Stromal cell of bone marrow (primary cell): ENCODE data around the gene COL19A1.

ENCODE experiments used
- DNase-seq: peaks from one replicate; pipeline ENCODE4 v3.0.0-alpha.2; 2012; ENCODE audit warnings: low read depth

Gene COL19A1

DNA sequence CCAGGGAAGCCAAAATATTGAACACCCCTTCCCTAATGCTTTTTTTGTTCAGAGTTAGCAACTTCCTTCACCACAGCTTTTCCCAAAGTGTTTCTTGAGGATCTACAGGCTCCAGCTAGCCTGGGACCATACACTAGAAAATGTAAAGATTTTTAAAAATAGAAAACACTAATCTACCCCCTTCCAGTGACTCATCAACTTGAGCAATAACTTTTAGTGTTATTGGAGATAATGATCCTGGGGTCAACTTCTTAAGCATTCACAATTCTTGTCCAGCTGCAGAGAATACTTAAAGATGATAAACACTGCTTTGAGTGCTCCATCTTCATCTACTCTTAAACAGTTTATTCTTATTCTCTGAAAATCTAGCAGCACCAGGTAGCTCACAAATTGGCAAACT lies 304.9 kb downstream of the COL19A1 start:
- DNase-seq = no peak

DNA sequence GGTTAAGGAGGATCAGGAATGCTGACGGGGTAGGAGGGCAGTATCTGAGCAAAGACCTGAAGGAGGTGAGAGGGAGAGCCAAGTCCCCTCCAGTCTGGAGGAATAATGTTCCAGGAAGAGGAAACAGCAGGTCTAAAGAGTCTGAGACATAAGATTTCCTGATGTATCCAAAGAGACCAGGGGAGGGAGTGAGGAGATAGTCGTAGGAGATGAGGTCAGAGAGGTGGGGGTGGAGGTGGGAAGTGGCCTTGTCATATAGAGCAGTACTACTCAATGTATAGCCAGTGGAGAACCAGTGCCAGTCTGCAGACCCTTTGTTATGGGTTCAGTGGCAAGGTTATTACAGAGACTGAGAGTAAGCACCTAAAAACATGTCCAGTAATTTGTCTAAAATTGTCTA lies 305.9 kb downstream of the COL19A1 start:
- DNase-seq = no peak

- DNase-seq = no peak
Observed at GRCh38 chr6:70175770-70176169, 309.4 kb downstream of the COL19A1 start.

DNA sequence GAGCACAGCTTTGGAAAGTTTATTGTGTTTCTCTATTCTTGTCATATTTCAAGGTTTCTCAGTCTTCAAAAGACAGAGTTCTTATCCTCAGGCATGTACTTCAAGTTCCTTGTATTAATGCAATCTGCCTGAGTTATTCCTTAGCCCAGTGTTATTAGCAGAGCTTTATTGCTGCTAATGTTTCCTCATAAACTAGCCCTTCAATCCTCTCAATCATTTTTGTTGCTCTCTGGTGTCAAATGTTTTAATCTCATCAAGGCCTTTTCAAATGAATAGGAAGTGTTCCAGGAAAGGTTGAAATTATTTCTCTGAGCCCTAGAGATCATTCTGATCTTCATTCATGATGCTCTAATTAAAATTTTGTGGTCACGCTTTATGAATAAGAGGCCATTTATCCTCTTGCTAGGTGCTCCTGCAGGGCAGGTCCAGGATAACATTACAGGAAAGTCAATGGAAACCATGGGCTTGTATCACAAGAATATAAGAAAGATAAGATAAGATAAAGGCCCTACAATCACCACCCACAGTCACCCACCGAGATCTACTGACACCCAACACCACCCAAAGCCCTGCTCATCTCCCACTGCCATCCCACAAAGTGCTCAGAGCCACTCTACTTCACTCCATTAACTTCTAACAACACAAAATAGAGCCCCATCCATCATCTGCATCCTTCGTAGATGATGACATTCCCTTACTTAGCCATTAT lies 310.6 kb downstream of the COL19A1 start:
- DNase-seq = no peak

DNA sequence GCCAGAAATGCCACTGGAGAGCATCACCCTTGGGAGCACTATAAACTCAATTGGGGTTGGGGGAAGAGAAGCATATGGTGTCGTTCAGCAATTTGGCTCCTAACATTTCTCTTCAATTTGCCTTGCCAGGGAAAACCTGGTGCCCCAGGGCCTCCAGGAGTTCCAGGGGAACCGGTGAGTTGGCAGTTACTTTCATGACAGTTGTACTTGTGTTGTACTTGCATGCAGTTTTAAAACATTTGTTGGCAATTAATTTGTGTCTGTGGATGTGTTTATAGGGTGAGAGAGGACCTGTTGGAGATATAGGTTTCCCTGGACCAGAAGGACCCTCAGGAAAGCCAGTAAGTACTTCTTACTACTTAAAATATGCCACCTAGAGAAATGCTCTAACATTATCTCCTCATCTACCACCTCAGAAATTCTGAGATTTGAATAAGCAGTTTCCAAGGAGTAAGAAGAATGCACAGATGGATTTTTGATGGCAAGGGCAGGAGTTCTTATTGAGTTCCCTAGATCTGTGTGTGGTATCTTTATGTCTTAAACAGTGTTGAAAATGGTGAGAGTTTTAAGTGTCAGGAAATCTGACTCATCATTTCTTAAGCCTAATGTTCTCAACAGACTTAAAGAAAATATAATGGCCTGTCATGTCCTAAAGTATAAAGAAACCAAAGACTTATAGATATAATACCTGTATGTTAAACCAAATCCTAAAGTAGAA lies 314.0 kb downstream of the COL19A1 start:
- no peak for DNase-seq

DNA sequence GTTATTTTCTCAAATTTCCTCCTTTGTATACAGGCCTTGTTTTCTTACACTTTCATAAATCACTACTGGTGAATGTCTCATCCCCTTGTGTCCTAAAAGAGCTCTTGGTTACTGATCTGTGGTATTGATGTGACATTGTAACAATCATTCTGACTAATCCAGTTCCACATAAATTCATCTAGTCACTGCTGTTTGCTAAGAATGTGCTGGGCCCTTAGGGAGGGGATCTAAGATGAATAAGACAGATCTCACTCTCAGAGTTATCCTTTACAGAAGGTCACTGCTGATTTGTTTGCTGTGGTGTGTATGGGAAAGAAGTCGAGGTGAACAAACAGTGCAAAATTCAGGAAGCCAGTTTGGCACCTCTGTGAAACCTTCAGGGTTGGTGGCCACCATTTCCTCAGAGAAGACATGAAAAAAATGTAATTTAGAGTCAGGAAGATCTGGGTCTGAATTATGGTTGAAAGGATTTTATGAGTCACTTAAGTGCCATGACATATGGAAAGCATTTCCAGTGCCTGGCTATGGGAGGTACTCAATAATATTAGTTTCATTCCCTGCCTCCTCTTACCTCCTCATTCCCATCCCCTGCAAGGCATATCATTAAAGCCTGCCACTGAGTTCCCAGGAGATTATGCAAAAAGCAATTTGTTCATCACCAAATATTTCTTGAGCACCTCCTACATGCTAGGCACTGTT lies 314.7 kb downstream of the COL19A1 start:
- peak; percentile 20 for DNase-seq

GRCh38 chr6:70183538-70183937 lies 317.2 kb downstream of the COL19A1 start:
- DNase-seq = no peak

- DNase-seq = no peak
Observed at GRCh38 chr6:70184723-70185122, 318.4 kb downstream of the COL19A1 start.

GRCh38 chr6:70186461-70186860 lies 320.1 kb downstream of the COL19A1 start:
- DNase-seq = no peak

DNA sequence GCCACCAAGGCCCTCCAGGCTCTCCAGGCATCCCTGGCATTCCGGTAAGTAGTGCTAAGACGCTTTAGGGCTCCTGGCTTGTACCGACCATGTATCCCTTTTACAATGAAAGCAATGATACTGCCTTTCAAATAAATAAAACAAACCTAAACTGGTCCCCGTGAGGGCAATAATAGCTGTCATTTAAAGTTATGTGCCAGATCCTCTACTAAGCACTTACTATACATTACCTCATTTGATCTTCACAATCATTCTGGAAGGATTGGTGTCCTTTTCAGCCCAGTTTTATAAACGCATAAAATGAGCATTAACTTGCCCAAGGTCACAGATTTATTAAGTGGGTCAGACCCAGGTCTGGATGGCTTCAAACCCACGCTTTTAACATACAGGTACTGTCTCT lies 321.8 kb downstream of the COL19A1 start:
- no peak for DNase-seq

DNA sequence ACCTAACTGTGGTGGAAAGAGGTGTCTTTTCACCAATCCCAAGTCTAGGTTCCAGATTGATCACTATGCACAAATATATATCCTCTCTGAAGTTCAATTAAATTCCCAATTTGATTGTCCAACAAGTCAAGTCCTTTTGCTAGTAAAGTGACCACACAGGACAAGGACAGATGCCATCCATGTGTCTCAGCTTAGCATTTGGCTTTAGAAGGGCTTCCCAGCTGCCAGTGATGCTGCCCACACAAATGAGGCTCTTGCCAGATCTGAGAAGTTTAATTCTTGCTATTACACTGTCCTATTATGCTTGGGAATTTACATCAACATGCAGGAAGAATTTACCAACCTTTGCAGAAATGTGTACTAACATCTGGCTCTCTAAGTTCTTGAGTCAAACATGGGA lies 328.1 kb downstream of the COL19A1 start:
- DNase-seq = no peak

DNA sequence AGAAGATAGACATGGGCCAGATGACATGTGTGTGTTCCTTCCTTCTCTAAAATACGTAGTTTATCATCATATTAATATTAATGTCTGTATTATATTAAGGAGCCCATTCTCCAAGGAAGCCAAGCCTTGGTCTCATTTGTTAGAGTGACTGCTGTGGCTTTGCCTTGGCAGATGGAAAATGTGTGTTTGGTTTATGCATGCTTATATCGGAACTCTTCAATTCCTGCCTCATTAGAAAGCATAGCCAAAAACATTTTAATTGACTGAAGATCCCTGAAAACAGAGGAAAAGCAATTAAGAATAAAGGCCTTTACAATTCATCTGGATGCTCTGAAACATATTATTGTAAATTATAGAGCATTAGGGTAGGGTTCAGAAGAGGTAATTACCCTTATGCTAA lies 330.2 kb downstream of the COL19A1 start:
- DNase-seq = no peak

- no peak for DNase-seq
Observed at GRCh38 chr6:70198785-70199184, 332.4 kb downstream of the COL19A1 start.

DNA sequence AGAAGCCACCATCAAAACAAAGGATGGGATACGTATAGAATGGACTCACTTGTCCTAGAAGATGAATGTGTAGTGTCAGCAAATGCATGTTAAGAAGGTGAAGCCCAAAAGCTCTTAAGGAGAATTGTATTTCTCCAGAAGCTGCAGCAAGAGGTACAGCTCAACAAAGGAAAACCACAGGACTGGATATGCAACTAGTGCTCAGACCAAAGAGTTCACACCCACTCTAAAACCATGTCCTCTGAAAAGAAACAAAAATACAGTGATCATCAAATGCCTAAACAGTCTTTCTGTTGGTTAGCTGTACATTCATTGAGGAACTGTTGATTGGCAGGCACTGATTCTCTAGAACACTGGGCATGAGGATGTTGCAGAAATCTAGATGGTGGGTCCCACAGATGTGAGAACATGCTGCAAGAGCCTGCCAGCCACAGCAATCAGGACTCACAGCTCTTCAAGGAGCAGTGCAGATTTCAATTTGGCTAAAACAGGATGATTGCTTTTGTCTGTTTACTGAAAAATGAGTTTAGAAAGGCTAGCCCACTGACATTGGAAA lies 342.0 kb downstream of the COL19A1 start:
- no peak for DNase-seq

DNA sequence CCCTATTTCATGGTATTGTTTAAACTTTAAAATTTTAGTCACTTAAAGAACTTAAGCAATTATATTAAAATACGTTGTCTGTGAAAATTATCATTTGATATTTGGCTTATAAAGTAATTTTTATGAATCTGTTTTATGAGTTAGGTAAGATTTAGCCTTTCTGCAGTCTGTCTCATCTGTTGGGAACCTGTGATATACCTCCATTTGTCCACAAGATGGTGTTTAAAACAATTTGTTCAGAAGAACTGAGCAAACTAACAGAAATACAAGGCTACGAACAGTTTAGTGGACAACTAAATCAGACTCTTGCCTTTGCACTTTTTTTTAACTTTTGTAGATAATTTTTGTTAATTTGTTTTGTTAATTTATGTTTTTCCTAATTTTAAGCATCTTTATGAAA lies 344.1 kb downstream of the COL19A1 start:
- no peak for DNase-seq

DNA sequence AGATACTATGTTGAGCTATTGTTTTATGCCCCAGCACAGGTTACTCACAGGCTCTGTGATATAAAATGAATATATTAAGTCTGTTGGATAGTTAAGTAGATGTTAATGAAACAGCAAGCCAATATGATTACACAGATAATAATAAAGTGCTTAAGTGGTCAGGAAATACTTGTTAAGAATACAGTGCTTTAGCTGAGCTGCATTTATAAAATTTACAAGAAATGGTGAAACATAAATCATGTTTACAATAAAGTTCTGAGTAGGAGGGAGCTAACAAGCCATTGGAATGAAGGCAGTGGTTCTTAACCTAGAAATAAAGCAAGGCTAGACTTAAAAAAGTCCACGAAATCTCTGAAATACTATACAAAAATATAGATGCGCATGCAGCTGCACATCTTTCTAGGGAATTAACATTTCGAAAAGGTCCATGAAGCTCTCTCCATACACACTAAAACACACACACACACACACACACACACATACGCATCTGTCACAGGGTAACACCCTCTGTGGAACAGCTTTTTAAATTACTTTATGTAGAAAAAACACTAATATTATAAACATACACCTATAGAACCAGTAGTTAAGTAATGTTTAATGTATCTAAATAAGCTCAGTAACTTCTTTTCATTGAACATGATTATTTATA lies 349.2 kb downstream of the COL19A1 start:
- DNase-seq = no peak

GRCh38 chr6:70216767-70217166 lies 350.4 kb downstream of the COL19A1 start:
- DNase-seq = no peak

- no peak for DNase-seq
Observed at GRCh38 chr6:70219943-70220613, 353.7 kb downstream of the COL19A1 start.

GRCh38 chr6:70221025-70221714 lies 354.8 kb downstream of the COL19A1 start:
- DNase-seq = no peak

- DNase-seq = no peak
Observed at GRCh38 chr6:70221715-70222438, 355.5 kb downstream of the COL19A1 start.

- DNase-seq = no peak
Observed at GRCh38 chr6:70222439-70222749, 356.0 kb downstream of the COL19A1 start.
